Nephron (organoid): ENCODE measurements around the gene LMNB1.
A peak's percentile ranks its signal among the peaks of the same experiment; 100 is the strongest.
"Not testable (repeated sequence)": the region's sequence is repeated elsewhere in the genome, so short reads cannot be mapped to it uniquely, and the experiment has no call there.

ENCODE experiments used
- H3K27ac Mint-ChIP-seq, 3 experiments: 2 replicates each; pipeline ENCODE4 v1.8.0; 2020; ENCODE audit warnings: mixed read lengths in 3 of 3, mild to moderate bottlenecking in 2 of 3, moderate library complexity in 1 of 3
- H3K27me3 Mint-ChIP-seq: 2 replicates; pipeline ENCODE4 v1.8.0; 2021; ENCODE audit warnings: low read depth, mild to moderate bottlenecking, moderate library complexity, mixed read lengths
- H3K36me3 Mint-ChIP-seq: 2 replicates; pipeline ENCODE4 v1.8.0; 2020; ENCODE audit warnings: low read depth, mixed read lengths
- H3K4me1 Mint-ChIP-seq: 2 replicates; pipeline ENCODE4 v1.8.0; 2020; ENCODE audit warnings: mixed read lengths
- H3K4me3 Mint-ChIP-seq, 3 experiments: 2 replicates each; pipeline ENCODE4 v1.8.0; 2020; ENCODE audit warnings: mild to moderate bottlenecking in 3 of 3, mixed read lengths in 3 of 3, moderate library complexity in 2 of 3
- H3K9me3 Mint-ChIP-seq: 2 replicates; pipeline ENCODE4 v1.8.0; 2020; ENCODE audit warnings: mixed read lengths
- TF ChIP-seq, protein P1 (sequence below), 3 experiments: fragments of 200-600 bp; sonication (generic); IDR thresholded peaks; one replicate each; pipeline ENCODE4 v1.5.0; 2021; ENCODE audit warnings: antibody characterized with exemption in 3 of 3; ENCODE audit not compliant: unreplicated experiment in 3 of 3

LMNB1 gene, protein sequence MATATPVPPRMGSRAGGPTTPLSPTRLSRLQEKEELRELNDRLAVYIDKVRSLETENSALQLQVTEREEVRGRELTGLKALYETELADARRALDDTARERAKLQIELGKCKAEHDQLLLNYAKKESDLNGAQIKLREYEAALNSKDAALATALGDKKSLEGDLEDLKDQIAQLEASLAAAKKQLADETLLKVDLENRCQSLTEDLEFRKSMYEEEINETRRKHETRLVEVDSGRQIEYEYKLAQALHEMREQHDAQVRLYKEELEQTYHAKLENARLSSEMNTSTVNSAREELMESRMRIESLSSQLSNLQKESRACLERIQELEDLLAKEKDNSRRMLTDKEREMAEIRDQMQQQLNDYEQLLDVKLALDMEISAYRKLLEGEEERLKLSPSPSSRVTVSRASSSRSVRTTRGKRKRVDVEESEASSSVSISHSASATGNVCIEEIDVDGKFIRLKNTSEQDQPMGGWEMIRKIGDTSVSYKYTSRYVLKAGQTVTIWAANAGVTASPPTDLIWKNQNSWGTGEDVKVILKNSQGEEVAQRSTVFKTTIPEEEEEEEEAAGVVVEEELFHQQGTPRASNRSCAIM

DNA sequence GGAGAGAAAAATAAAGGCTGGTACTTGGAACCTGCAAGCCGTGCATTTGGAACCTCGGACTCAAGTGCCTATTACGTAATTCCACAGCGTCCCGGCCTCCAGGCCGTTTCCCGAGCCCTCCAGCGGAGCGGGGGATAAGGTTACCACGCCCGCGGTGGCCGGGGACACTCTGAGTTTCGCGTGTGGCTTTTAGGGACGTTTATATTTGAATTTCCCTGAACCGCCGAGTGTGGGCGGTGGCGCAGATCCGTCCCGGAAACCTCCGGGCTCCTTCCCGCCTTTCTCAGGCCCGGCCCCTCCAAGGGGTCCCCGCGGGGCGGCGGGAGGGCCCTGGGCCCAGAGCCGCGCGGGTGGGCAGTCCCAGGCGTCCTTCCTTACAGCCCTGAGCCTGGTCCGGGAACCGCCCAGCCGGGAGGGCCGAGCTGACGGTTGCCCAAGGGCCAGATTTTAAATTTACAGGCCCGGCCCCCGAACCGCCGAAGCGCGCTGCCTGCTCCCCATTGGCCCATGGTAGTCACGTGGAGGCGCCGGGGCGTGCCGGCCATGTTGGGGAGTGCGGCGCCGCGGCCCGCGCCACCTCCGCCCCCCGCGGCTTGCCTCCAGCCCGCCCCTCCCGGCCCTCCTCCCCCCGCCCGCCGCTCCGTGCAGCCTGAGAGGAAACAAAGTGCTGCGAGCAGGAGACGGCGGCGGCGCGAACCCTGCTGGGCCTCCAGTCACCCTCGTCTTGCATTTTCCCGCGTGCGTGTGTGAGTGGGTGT is at the start of gene LMNB1:
LMNB1 (plus strand) TSS at position 638 of the 758 bp plus-strand sequence. CDS start 373 bp downstream, outside the sequence.
- Mint-ChIP-seq H3K27me3 (no peaks in the 10 kb centered on the region), H3K36me3 (peaks cover 4% of the 10 kb centered on the region), H3K27ac (peak within 1 kb of the TSS; percentile 87 to 99 (median 93)), H3K9me3 (no peaks in the 10 kb centered on the region), H3K4me1 (peaks cover 13% of the 10 kb centered on the region), H3K4me3 (peak within 1 kb of the TSS; percentile 91 to 97 (median 92))
- TF ChIP-seq, protein P1, sequence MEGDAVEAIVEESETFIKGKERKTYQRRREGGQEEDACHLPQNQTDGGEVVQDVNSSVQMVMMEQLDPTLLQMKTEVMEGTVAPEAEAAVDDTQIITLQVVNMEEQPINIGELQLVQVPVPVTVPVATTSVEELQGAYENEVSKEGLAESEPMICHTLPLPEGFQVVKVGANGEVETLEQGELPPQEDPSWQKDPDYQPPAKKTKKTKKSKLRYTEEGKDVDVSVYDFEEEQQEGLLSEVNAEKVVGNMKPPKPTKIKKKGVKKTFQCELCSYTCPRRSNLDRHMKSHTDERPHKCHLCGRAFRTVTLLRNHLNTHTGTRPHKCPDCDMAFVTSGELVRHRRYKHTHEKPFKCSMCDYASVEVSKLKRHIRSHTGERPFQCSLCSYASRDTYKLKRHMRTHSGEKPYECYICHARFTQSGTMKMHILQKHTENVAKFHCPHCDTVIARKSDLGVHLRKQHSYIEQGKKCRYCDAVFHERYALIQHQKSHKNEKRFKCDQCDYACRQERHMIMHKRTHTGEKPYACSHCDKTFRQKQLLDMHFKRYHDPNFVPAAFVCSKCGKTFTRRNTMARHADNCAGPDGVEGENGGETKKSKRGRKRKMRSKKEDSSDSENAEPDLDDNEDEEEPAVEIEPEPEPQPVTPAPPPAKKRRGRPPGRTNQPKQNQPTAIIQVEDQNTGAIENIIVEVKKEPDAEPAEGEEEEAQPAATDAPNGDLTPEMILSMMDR (IDR thresholded peaks at IDR 0.05; ENCODE audit: unreplicated experiment in 3 of 3) = peak; percentile 9 to 16 (median 10)

DNA sequence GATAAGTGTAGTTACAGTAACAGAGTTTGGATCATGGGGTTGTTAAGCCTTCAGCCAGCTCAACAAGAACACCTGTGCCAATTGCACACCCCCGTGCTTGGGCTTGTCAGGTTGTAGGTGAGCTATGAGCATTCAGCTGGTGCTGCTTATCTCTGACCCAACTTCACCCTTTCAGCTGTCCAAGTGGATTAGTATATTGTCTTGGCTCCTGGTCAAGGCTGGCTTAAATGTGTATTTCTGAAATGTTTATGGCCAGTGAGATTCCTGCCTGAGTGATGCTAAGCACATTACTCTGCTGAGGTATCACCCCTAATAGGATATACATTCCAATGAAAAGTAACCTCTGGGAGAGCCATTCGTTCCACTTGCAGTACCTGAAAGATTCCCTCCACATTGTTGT is 44.2 kb upstream of the LMNB1 start:
- TF ChIP-seq, protein P1 (IDR thresholded peaks at IDR 0.05; ENCODE audit: unreplicated experiment in 3 of 3) = no peak
- Mint-ChIP-seq H3K4me1 (no peaks in the 10 kb centered on the region), H3K36me3 (no peaks in the 10 kb centered on the region), H3K9me3 (no peaks in the 10 kb centered on the region), H3K4me3 (no peak overlapping the region), H3K27ac (no peak overlapping the region), H3K27me3 (peaks cover 4% of the 10 kb centered on the region)

DNA sequence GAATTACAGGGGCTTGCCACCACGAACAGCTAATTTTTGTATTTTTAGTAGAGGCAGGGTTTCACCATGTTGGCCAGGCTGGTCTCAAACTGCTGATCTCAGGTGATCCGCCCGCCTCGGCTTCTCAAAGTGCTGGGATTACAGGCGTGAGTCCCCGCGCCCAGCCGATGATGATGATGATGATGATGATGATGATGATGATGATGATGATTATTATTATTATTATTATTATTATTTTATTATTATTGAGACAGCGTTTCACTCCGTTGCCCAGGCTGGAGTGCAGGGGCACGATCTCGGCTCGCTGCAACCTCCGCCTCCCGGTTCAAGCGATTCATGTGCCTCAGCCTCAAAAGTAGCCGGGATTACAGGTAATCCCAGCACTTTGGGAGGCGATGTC is 42.4 kb upstream of the LMNB1 start:
- not testable (repeated sequence) for H3K4me1 Mint-ChIP-seq, H3K27me3 Mint-ChIP-seq, H3K4me3 Mint-ChIP-seq, H3K9me3 Mint-ChIP-seq, H3K36me3 Mint-ChIP-seq, H3K27ac Mint-ChIP-seq

DNA sequence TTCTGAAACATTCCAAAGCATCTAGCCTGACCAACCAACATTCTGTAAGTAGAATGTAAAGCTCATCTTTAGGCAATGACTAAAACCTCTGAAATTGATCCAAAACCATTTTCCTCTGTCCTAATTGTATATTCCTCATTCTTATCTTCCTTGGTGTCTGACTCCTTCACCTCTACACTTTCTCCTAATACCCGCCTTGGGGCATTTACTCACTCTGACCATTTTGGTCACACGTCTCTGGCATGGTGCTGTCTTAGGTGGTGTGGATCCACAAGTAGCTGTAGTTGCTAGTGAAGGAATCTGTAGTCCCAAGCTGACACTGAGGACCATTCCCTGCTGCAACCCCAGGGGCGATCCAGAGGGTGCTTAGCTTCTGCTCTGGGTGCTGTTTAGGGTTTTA is 40.8 kb upstream of the LMNB1 start:
- H3K27ac Mint-ChIP-seq = no peak overlapping the region
- peaks cover 4% of the 10 kb centered on the region for H3K27me3 Mint-ChIP-seq
- no peaks in the 10 kb centered on the region for H3K4me1 Mint-ChIP-seq
- TF ChIP-seq, protein P1 (IDR thresholded peaks at IDR 0.05; ENCODE audit: unreplicated experiment in 3 of 3) = no peak
- no peak overlapping the region for H3K4me3 Mint-ChIP-seq
- no peaks in the 10 kb centered on the region for H3K36me3 Mint-ChIP-seq
- no peaks in the 10 kb centered on the region for H3K9me3 Mint-ChIP-seq

DNA sequence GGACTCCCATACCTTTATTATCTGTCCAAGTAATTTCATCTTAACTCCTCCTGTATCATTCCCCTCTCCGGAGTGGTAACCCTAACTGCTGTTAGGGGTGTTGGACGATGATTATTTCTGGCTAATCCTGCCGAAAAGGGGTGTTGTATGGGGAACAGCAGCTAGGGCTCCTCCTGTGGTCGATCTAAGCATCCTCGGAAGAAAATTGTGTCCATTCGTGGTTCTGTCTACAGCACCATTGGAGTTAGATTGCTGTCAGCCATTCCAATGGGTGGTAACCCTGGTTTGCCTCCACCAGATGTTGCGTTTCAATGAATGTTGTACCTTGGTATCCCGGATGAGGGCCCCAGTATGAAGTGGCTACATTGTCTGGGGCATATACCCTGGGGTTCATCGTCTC is 35.6 kb upstream of the LMNB1 start:
- Mint-ChIP-seq H3K27me3 (no peaks in the 10 kb centered on the region), H3K36me3 (no peaks in the 10 kb centered on the region), H3K9me3 (no peaks in the 10 kb centered on the region), H3K27ac (no peak overlapping the region), H3K4me3 (no peak overlapping the region), H3K4me1 (peaks cover 14% of the 10 kb centered on the region)
- TF ChIP-seq, protein P1 (IDR thresholded peaks at IDR 0.05; ENCODE audit: unreplicated experiment in 3 of 3) = no peak

DNA sequence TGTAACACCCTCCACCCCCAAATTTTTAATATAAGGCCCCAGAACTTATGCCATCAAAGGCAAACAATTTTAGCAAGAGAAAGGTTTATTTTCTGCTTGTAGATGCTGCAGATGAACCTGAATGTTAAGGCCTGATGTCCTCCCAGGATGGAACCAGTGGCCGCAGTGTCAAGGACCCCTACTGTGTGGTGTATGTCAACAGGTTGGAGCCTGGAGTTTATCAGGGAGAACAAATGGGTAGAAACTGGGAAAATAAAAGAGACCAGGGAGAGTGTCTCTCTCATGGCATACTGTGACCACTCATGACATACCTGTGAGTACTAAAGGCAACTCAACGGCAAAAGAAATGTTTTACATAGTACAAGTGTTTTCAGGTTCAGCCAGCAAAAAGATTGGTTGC is 34.5 kb upstream of the LMNB1 start:
- TF ChIP-seq, protein P1 (IDR thresholded peaks at IDR 0.05; ENCODE audit: unreplicated experiment in 3 of 3) = no peak

More for the DNA sequence above, 34.5 kb upstream of the LMNB1 start:
- no peaks in the 10 kb centered on the region for H3K36me3 Mint-ChIP-seq
- no peaks in the 10 kb centered on the region for H3K27me3 Mint-ChIP-seq
- H3K9me3 Mint-ChIP-seq = no peaks in the 10 kb centered on the region
- no peak overlapping the region for H3K4me3 Mint-ChIP-seq
- H3K27ac Mint-ChIP-seq = no peak overlapping the region
- H3K4me1 Mint-ChIP-seq = peaks cover 16% of the 10 kb centered on the region
